T-helper 9 cell (primary cell): Measurements from ENCODE around the gene PNPLA2.

ENCODE experiments used
- DNase-seq: peaks from one replicate; pipeline ENCODE4 v3.0.0-alpha.2; 2020

Gene PNPLA2

GRCh38 chr11:846496-847098, 27.9 kb downstream of the PNPLA2 start:
- DNase-seq, result no peak

DNA sequence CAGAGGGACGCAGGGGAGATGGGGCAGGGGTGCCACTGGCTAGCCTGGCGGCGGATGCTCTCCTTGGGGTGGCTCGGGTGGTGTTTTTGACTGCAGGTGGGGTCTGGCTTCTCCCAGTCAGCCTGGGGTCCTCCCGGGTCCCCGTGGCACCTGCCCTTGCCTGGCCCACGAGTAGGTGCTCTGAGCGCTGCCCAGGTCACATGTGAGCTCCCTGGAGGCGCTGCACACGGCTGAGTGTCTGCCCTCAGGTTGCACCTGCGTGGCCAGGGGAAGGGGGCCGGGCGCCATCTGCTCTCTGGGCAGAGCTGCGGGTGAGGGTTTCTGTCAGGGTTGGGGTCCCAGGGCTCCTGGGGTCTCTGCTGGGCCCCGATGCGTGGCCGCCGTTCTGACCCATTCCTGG, 29.2 kb downstream of the PNPLA2 start:
- DNase-seq, result no peak

GRCh38 chr11:848380-848931, 29.7 kb downstream of the PNPLA2 start:
- peak; percentile 62 for DNase-seq

GRCh38 chr11:849104-849824, 30.6 kb downstream of the PNPLA2 start:
- no peak for DNase-seq

GRCh38 chr11:849951-850774, 31.4 kb downstream of the PNPLA2 start:
- no peak for DNase-seq

DNA sequence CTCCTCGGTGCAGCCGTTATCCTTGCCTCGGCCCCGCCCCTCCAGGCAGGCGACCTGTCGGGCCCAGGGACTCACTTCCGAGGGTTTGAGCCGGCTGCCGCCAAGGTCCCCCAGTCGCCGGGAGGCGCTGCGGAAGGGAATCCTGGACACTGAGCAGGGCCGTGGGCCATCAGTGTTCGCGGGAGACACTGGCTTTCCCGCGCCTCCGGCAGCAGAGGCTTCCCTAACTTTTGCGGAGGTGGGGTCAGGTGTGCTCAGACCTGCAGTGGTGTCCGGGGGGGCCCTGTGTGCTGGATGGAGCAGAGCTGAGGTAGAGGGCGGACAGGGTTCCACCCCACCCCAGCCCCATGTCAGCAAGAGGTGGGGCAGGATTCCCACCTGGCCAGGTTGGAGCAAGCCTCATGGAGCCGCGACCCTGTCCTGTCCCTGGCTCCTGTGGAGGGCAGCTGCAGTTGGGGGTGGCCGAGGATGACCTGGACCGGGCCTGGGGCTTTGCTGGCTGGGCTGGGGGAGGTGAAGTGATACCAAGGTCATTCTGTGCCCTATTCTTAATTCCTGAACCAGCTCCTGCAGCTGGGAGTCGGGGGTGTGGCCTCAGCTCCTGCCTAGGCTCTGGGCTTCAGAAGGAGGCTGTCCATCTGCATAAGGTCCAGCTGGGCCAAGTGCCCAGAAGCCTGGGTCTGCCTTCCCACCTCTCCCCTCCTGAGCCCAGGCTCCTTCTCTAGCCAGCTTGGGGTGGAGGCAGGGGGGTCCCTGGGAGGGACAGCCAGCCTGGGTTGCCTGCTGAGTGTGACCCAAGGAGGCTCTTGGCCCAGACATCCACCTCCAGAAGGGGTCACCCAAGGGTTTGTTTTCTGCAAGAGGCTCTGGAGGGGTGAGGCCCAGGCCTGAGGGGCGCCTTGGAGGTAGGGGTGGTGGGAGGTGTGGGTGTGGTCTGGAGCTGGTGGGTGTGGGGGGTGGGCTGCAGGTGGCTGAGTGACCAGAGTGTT, 32.4 kb downstream of the PNPLA2 start:
- DNase-seq, result no peak

GRCh38 chr11:852762-853161, 34.0 kb downstream of the PNPLA2 start:
- DNase-seq, result no peak

DNA sequence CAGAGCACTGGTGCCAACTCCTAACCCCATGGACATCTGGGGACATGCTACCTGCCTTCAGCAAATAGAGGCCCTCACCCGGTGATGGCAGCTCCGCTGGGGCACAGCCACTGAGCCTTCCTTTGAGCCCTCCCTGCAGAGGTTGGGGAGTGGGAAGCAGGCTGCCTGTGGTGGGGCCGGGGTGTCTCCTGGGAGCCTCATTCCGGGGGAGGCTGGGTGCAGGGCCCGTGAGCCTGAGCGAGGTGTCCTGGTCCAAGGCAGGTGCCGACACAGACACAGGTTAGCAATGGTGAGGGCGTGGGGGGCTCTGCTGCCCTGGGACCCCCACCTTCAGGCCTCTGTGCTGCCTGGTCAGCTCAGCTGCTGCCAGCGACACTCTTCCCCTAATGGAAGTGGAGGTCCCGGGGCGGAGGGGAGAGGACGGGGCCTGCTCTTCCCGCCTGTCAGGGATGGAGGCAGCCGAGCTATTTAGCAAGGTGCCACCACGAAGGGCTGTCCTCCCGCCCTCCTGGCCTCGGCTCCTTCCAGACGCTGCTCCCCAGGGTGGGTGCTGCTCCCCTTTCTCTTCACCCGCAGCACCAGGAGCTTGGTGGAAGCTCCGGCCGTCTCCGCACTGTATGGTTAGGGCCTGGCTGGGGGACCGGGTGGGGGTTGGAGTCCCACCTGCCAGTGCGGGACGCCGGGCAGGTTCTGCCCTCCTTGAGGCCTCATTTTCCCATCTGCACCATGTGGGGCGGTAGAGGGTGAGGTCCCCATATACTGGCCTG, 35.2 kb downstream of the PNPLA2 start:
- no peak for DNase-seq

- no peak for DNase-seq
Measured at GRCh38 chr11:854601-855329, 36.1 kb downstream of the PNPLA2 start.

DNA sequence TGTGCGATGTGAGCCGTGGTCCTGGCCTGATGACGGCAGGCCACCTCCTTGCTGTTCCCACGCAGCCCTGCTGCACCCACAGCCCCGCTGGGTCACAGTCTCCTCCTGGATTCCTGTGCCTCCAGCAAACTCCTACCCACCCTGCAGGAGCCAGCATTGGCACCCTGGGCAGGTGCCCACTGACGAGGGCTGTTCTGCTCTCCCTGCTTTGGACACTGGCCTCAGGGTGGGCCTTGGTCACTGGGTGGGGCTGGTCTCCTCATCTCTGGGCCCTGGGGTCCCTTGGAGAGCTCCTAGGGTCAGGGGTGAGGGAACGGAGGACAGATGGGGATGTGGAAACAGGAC, 36.6 kb downstream of the PNPLA2 start:
- no peak for DNase-seq

GRCh38 chr11:855796-856195, 37.1 kb downstream of the PNPLA2 start:
- no peak for DNase-seq

GRCh38 chr11:856397-856796, 37.7 kb downstream of the PNPLA2 start:
- no peak for DNase-seq

DNA sequence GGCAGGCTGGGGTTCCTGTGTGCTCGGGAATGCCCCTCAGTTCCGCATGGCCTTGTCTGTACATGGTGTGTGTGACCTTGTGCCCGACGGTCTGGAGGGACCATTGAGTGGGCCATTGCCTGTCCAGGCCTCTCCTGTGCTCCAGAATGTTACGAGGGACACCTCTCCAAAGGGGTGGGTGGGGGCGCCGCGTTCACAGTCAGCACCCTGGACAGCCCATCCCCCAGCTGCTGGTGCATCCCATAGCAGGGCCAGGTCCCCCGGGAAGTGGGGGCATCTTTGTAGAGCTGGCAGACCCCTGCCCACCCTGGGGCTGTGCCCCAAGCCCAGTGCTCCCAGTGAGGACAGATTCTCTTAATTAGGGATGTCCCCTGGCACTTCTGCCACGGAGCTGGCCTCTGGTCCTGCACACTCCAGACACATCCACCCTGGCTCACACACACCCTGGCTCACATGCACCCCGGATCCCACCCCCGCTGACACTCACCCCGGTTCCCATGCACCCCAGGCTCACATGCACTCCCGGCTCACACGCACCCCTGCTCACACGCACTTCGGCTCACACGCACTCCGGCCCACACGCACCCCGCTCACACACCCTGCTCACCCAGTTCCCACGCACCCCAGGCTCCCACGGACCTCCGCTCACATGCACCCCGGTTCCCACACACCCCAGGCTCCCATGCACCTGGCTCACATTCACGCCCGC, 39.5 kb downstream of the PNPLA2 start:
- no peak for DNase-seq

GRCh38 chr11:858762-859339, 40.1 kb downstream of the PNPLA2 start:
- no peak for DNase-seq

DNA sequence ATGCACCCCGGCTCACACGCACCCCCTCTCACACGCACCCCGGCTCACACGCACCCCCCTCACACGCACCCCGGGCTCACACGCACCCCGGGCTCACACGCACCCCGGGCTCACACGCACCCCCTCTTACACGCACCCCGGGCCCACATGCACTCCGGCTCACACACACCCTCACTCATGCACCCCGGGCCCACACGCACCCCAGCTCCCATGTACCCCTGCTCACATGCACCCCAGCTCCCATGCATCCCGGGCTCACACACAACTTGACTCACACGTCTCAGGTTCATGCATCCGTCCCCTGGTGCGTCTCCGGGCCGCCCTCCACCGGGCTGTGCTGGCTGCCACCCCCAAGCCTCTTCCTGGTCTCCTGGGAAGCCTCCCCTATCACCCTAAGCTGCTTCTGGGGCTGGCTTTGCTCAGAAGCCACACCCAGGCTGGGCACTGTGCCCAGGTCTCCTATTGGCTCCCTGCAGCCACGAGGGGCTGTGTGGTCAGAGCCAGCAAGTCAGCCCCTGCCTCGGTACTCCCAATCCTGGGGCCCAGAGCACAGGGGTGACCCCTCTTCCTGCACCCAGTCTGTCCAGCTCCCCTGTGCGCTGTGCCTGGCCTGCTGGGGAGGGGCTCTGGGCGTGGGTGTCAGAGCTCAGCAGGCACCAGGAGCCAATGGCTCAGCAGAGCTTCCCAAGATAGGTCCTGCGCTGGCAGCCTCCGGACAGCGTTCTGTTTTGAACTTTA, 40.8 kb downstream of the PNPLA2 start:
- no peak for DNase-seq

GRCh38 chr11:860234-861104, 41.8 kb downstream of the PNPLA2 start:
- DNase-seq, result no peak

DNA sequence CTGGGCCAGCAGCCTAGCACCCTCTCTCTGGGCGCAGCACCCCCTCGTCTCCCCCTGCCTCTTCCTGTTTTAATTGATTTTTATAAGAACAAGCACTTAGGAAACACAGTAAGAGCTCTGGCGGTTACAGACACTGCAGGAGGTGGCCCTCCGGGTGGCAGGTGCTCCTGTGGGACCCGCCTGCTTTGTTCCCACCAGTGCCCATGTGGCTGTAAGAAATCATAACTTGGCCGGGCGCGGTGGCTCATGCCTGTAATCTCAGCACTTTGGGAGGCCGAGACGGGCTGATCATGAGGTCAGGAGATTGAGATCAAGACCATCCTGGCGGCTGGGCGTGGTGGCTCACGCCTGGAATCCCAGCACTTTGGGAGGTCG, 42.4 kb downstream of the PNPLA2 start:
- DNase-seq, result no peak

DNA sequence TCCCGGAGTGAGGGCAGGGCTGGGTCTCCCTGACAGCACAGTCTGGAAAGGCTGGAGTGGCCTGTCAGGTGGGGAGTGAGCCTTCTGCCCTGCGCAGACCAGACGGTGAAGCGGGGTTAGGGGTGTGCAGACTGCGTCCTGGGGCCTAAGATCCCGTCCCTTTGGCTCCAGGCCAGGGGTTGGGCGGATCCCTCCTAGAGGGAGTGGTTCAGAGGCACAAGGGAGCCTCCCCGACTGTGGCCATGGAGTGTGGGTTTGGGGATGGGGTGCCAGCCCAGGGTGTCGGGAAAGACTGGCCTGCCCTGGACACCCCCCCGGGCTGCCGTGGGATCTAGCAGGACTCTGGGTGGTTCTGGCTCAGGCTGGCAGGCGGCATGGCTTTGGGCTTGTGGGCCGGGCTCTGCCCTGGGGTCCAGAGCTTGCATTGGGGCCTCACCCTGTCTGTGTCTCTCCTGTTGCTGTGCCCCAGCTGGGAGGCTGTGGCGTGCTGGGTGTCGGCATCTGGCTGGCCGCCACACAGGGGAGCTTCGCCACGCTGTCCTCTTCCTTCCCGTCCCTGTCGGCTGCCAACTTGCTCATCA, 43.5 kb downstream of the PNPLA2 start:
- no peak for DNase-seq
